HepG2 (cell line): ENCODE measurements around the gene SYNE3. TPM values are rescaled to one million over a fixed set of nuclear protein-coding genes. Genes with fewer than 3 reads are reported as not detected.
A peak's percentile ranks its signal among the peaks of the same experiment; 100 is the strongest.

Source experiments
- EEA1 ChIP-seq: sonication (generic); formaldehyde crosslinking; IDR thresholded peaks from 2 replicates; pipeline ENCODE4 v1.5.1; 2020; ENCODE audit warnings: mild to moderate bottlenecking, missing genetic modification reagents, borderline replicate concordance
- NFKB2 ChIP-seq: sonication (generic); formaldehyde crosslinking; IDR thresholded peaks from 2 replicates; pipeline ENCODE4 v1.4.0; 2020; ENCODE audit warnings: missing genetic modification reagents, borderline replicate concordance
- SNAPC4 ChIP-seq: sonication (generic); formaldehyde crosslinking; IDR thresholded peaks from 2 replicates; pipeline ENCODE4 v1.4.0; 2020; ENCODE audit warnings: mild to moderate bottlenecking, missing genetic modification reagents
- TFE3 ChIP-seq: IDR thresholded peaks from 2 replicates; pipeline ENCODE4 v1.6.1; 2016
- XBP1 ChIP-seq: sonication (generic); formaldehyde crosslinking; IDR thresholded peaks from 2 replicates; pipeline ENCODE4 v1.5.0; 2020; ENCODE audit warnings: missing genetic modification reagents
- ZNF224 ChIP-seq: sonication (generic); formaldehyde crosslinking; IDR thresholded peaks from 2 replicates; pipeline ENCODE4 v1.5.0; 2020; ENCODE audit warnings: mild to moderate bottlenecking, missing genetic modification reagents
- ZNF280D ChIP-seq: sonication (generic); formaldehyde crosslinking; IDR thresholded peaks from 2 replicates; pipeline ENCODE4 v1.5.1; 2020; ENCODE audit warnings: mild to moderate bottlenecking, missing genetic modification reagents
- ZNF281 ChIP-seq: sonication (generic); formaldehyde crosslinking; IDR thresholded peaks from 2 replicates; pipeline ENCODE4 v1.4.0; 2020; ENCODE audit warnings: missing genetic modification reagents, borderline replicate concordance
- ZNF343 ChIP-seq: sonication (generic); formaldehyde crosslinking; IDR thresholded peaks from 2 replicates; pipeline ENCODE4 v1.4.0; 2020; ENCODE audit warnings: mild to moderate bottlenecking, missing genetic modification reagents
- ZNF451 ChIP-seq: sonication (generic); formaldehyde crosslinking; IDR thresholded peaks from 2 replicates; pipeline ENCODE4 v1.5.0; 2020; ENCODE audit warnings: mild to moderate bottlenecking, missing genetic modification reagents
- ZNF549 ChIP-seq: sonication (generic); formaldehyde crosslinking; IDR thresholded peaks from 2 replicates; pipeline ENCODE4 v1.5.0; 2020; ENCODE audit warnings: missing genetic modification reagents
- ZNF678 ChIP-seq: sonication (generic); formaldehyde crosslinking; IDR thresholded peaks from 2 replicates; pipeline ENCODE4 v1.4.0; 2020; ENCODE audit warnings: mild to moderate bottlenecking, missing genetic modification reagents
- ZNF784 ChIP-seq: sonication (generic); formaldehyde crosslinking; IDR thresholded peaks from 2 replicates; pipeline ENCODE4 v1.5.1; 2020; ENCODE audit warnings: missing genetic modification reagents, mild to moderate bottlenecking, borderline replicate concordance
- polyA plus RNA-seq, 8 experiments: library from polyadenylated mRNA; depleted of rRNA in 3 of 8; stranded (reverse) in 7 of 8; unstranded in 1 of 8; fragments of >200 nt; fragmentation: Illumina TruSeq in 4 of 8; extraction: Trizol in 4 of 8; gene quantifications; 2 replicates each; pipeline versions ENCODE4 v1.2.1 to v1.2.3, GENCODE V29; 2011 to 2016; ENCODE audit warnings: low read depth in 4 of 8, missing spikeins in 1 of 8, mixed read lengths in 1 of 8; ENCODE audit not compliant: insufficient read depth in 1 of 8
- total RNA-seq, 5 experiments: library from RNA; depleted of rRNA; stranded (reverse); fragments of >200 nt; fragmentation: Illumina TruSeq; extraction: Trizol; gene quantifications; 2 replicates each; pipeline ENCODE4 v1.2.3, GENCODE V29; 2016; ENCODE audit warnings: low read depth in 1 of 5

SYNE3 gene
- total and polyA plus RNA-seq, 2 of the 13 experiments (the other 11 are each of a cell fraction or from before 2014, with no cell fraction given), result 7.8 to 8.0 TPM

- TF ChIP-seq ZNF280D (CRISPR knock-in tag) (0 out of 2 replicates have a peak, but pooled peaks have one; percentile 25), NFKB2 (CRISPR knock-in tag) (no peak), EEA1 (CRISPR knock-in tag) (no peak), SNAPC4 (CRISPR knock-in tag) (no peak), ZNF343 (CRISPR knock-in tag) (no peak), ZNF678 (CRISPR knock-in tag) (no peak), TFE3 (CRISPR knock-in tag) (peak; percentile 77), ZNF549 (CRISPR knock-in tag) (no peak), XBP1 (CRISPR knock-in tag) (no peak), ZNF224 (CRISPR knock-in tag) (no peak), ZNF281 (CRISPR knock-in tag) (no peak), ZNF784 (CRISPR knock-in tag) (0 out of 2 replicates have a peak, but pooled peaks have one; percentile 49), ZNF451 (CRISPR knock-in tag) (no peak; the same call in 1 of the 2 replicates)
These were observed 18.1 kb upstream of the SYNE3 start, which contains the start of gene GLRX5 (continued) for GRCh38 chr14:95534299-95535225.
